Measurements from ENCODE around the gene ZNF451.

- TF ChIP-seq CTCF (conservative IDR thresholded peaks at IDR 0.05) (no peak), ZFX (IDR thresholded peaks at IDR 0.05) (no peak)
These were observed 111.7 kb downstream of the ZNF451 start for GRCh38 chr6:57201718-57202117.
